ENCODE data around the gene KIF1A. TPM values are rescaled to one million over a fixed set of nuclear protein-coding genes. Genes with fewer than 3 reads are reported as not detected.

Gene KIF1A
- total and polyA plus RNA-seq, 8 donors = 0.42 to 6.4 (median 1.9) TPM

DNA sequence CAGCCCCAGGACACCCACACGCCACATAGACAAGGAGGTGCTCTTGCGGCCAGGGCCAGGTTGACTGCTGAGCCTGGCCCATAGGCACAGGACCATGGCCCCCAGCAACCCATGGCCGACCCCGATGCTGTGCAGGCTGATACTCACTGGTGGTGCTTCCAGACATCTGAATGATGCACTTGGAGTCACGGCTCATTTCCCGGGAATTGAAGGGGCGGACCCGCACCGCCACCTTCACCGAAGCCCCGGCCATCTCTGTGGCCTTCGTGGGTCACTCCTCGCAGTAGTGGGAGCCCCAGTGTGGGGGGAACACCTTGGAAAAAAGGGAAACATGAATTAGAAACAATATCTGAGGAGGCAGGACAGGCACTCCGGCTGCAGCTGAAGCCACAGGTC lies 22.5 kb downstream of the KIF1A start:
- Histone ChIP-seq H3K36me3 (no peaks in the 10 kb centered on the region), H3K27me3 (peaks cover 0 to 75% of the 10 kb centered on the region in 2 donors), H3K4me3 (no peak overlapping the region), H3K9me3 (no peaks in the 10 kb centered on the region), H3K4me1 (no peaks in the 10 kb centered on the region), H3K27ac (no peak overlapping the region)
- DNase-seq = peak in 2 of 4 donors; percentile 8 to 63
- intact Hi-C loops (cut with DNase I) = no loop called here
- TF ChIP-seq CTCF (IDR thresholded peaks at IDR 0.05) = no peak
- no peak for ATAC-seq

DNA sequence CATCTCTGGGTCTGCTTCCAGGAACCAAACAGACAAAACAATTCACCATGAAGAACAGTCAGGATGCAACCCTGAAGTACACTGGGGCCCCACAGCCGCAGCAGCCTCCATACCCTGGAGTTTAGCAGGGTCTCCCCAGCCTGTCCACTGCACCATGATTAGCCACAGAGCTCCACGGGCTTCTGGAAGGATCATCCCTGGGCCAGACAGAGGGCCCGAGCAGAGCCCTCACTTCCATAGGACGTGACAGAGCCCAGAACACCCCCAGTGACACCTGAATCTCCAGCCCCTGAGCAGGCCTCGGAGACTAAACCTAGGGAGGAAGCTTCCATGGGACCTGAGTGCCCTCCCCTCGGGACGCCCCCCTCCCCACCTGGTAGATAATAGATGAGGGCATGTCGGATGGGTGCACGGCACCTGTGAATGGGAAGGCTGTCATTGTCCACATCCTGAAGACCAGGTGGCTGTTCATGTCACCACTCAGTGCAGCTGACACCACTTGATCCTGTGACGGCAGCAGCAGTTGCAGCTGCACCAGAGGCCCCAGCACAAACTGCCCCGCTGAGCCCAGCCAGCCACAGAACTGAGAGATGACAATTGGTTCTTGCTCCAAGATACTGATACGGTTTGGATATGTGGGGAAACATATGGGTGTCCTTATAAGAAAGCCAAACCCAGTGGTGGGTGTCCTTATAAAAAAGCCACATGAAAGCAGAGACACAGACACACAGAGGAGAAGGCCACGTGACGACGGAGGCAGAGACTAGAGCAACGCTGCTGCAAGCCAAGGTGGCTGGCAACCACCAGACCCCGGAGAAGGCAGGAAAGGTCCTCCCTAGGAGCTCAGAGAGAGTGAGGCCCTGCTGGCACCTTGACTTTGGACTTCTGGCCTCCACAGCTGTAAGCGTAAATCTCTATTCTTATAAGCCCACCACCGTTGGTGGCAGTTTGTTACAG lies 23.2 kb downstream of the KIF1A start:
- H3K4me3 ChIP-seq = no peak overlapping the region
- intact Hi-C loops (cut with DNase I) = no loop called here
- H3K27ac ChIP-seq = no peak overlapping the region
- H3K36me3 ChIP-seq = no peaks in the 10 kb centered on the region
- TF ChIP-seq CTCF (IDR thresholded peaks at IDR 0.05) = no peak
- ATAC-seq = no peak
- H3K9me3 ChIP-seq = no peaks in the 10 kb centered on the region
- H3K4me1 ChIP-seq = no peaks in the 10 kb centered on the region
- H3K27me3 ChIP-seq = peaks cover 0 to 72% of the 10 kb centered on the region in 2 donors
- peak in 1 of 4 donors; percentile 17 for DNase-seq

DNA sequence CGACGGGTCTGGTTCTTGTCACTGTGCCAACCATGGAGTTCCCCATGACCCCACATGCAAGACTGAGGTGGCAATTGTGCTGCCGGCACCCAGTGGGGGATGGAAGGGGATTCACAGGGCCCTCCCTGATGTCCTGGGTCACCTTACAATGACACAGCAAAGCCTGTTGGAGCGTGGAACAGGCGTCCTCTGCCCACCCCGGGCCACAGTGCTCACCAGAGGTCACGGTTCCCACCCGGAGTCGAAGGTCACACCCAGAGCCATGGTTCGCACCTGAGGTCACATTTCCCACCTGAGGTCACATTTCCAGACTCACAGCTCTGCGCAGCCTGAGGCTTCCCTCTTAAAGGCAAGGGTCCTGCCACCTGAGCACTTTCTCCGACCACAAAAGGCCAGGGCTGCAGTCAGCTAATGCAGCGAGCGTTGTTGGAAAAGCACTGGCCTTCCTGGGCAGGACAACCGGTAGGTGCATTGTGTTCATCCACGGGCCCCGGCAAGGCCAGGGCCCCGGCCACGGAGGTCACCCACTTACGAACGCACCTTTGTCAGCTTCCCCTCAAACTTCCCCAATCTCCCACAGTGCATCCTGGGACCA lies 24.0 kb downstream of the KIF1A start:
- Histone ChIP-seq H3K36me3 (no peaks in the 10 kb centered on the region), H3K4me1 (no peaks in the 10 kb centered on the region), H3K4me3 (no peak overlapping the region), H3K9me3 (no peaks in the 10 kb centered on the region), H3K27ac (no peak overlapping the region), H3K27me3 (peaks cover 0 to 64% of the 10 kb centered on the region in 2 donors)
- no peak for TF ChIP-seq CTCF (IDR thresholded peaks at IDR 0.05)
- ATAC-seq (no peak), DNase-seq (no peak)
- intact Hi-C loops (cut with DNase I) = no loop called here

DNA sequence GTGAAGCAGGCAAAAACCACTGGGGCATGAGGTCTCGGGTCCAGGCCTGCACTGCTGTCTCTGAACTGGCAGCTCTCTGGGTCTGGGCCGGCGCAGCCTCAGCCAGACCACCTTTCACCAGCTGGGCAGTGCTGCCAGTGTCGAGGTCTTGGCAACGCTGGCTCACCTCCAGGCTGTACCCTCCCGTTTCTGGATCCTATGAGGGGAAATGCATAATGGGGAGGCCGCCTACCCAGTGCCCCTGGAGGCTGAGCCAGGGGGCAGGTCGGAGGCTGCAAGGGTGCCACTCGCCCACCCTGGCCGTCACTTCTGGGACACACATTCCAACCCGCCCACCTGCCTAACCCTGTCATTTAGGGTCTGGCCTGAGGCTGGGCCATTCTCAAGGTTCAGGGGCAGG lies 24.6 kb downstream of the KIF1A start:
- Histone ChIP-seq H3K9me3 (no peaks in the 10 kb centered on the region), H3K27me3 (peaks cover 0 to 59% of the 10 kb centered on the region in 2 donors), H3K4me1 (no peaks in the 10 kb centered on the region), H3K4me3 (no peak overlapping the region), H3K36me3 (no peaks in the 10 kb centered on the region), H3K27ac (no peak overlapping the region)
- intact Hi-C loops (cut with DNase I) = no loop called here
- ATAC-seq = no peak
- peak in 1 of 4 donors; percentile 56 for DNase-seq
- no peak for TF ChIP-seq CTCF (IDR thresholded peaks at IDR 0.05)

DNA sequence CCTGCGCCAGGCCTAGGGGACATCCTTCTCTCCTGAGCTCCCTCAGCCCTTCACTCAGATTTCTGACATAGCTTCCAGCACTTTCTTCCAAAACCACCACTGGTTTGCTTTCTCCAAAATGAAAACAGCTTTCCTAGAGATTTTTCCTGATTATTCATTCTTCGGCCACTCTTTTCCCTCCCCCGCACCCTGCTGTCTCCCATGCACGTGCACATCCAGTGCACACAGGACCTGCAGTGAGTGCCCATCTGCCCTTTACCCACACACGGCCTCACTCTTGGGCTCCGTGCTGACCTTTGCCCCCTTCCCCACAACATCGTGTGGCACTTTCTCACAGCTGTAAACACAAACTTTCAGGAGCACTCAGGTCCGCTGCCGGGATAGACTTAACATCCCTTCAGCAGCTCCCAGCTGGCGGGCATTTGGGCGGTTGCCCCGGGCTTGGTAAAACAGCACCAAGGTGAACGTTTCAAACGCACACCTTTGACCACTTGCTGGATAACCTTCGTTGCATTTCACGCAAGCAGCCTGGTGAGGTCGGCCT lies 25.8 kb downstream of the KIF1A start:
- DNase-seq (no peak), ATAC-seq (no peak)
- no peak overlapping the region for H3K4me3 ChIP-seq
- H3K4me1 ChIP-seq = no peaks in the 10 kb centered on the region
- intact Hi-C loops (cut with DNase I) = no loop called here
- peaks cover 0 to 49% of the 10 kb centered on the region in 2 donors for H3K27me3 ChIP-seq
- TF ChIP-seq CTCF (IDR thresholded peaks at IDR 0.05) = no peak
- H3K36me3 ChIP-seq = no peaks in the 10 kb centered on the region
- H3K27ac ChIP-seq = no peak overlapping the region
- H3K9me3 ChIP-seq = no peaks in the 10 kb centered on the region
